Activated CD8-positive, alpha-beta T cell treated with anti-CD3 and anti-CD28 coated beads for 36 hours (primary cell): ENCODE results near the gene F10. TPM values are rescaled to one million over a fixed set of nuclear protein-coding genes. Genes with fewer than 3 reads are reported as not detected.

Experiments
- ATAC-seq: fragments of 200-7000 bp; cut with Tn5 transposase; one replicate; pipeline ENCODE4 v1.10.0; 2021; ENCODE audit warnings: mild to moderate bottlenecking, moderate library complexity
- CTCF ChIA-PET: fragments of 350-600 bp; sonication (Branson Sonifier 250); formaldehyde crosslinking; loops from one replicate; lab custom pipeline; 2021; ENCODE audit warnings: antibody characterized with exemption; lab: Charles Lee
- POLR2A ChIA-PET: fragments of 350-600 bp; sonication (Branson Sonifier 250); formaldehyde crosslinking; loops from one replicate; lab custom pipeline; 2021; ENCODE audit warnings: antibody characterized with exemption; lab: Charles Lee
- DNase-seq: peaks from one replicate; pipeline ENCODE4 v3.0.0-alpha.2; 2020
- H3K27ac Mint-ChIP-seq: one replicate; pipeline ENCODE4 v1.8.0; 2021; ENCODE audit warnings: mild to moderate bottlenecking, mixed read lengths
- H3K27me3 Mint-ChIP-seq: one replicate; pipeline ENCODE4 v1.8.0; 2021; ENCODE audit warnings: mixed read lengths
- H3K36me3 Mint-ChIP-seq: one replicate; pipeline ENCODE4 v1.8.0; 2021; ENCODE audit warnings: low read depth, mixed read lengths
- H3K4me1 Mint-ChIP-seq: one replicate; pipeline ENCODE4 v1.8.0; 2021; ENCODE audit warnings: low read depth, mixed read lengths
- H3K4me3 Mint-ChIP-seq: one replicate; pipeline ENCODE4 v1.8.0; 2021; ENCODE audit warnings: mild to moderate bottlenecking, moderate library complexity, mixed read lengths
- H3K9me3 Mint-ChIP-seq: one replicate; pipeline ENCODE4 v1.8.0; 2021; ENCODE audit warnings: mixed read lengths
- intact Hi-C: fragments of 100-400 bp; cut with micrococcal nuclease; formaldehyde crosslinking; loops from one replicate; pipeline ENCODE4 v1.10.0; 2022
- total RNA-seq, 2 experiments: library from RNA; stranded (reverse); gene quantifications; one replicate each; pipeline ENCODE4 v1.2.3, GENCODE V29; 2021
- TF ChIP-seq, protein P1 (sequence below): fragments of 200-600 bp; IDR thresholded peaks from one replicate; pipeline ENCODE4 v1.8.0; 2022; ENCODE audit warnings: antibody characterized with exemption, mild to moderate bottlenecking

The F10 gene
- total RNA-seq, 2 experiments from 2014 or later = not detected

GRCh38 chr13:113168211-113168610 is 45.6 kb downstream of the F10 start:
- H3K36me3 Mint-ChIP-seq = peaks cover 25% of the 10 kb centered on the region
- CTCF ChIA-PET = no interaction called here
- H3K27ac Mint-ChIP-seq = no peak overlapping the region
- POLR2A ChIA-PET = no interaction called here
- TF ChIP-seq, protein P1, sequence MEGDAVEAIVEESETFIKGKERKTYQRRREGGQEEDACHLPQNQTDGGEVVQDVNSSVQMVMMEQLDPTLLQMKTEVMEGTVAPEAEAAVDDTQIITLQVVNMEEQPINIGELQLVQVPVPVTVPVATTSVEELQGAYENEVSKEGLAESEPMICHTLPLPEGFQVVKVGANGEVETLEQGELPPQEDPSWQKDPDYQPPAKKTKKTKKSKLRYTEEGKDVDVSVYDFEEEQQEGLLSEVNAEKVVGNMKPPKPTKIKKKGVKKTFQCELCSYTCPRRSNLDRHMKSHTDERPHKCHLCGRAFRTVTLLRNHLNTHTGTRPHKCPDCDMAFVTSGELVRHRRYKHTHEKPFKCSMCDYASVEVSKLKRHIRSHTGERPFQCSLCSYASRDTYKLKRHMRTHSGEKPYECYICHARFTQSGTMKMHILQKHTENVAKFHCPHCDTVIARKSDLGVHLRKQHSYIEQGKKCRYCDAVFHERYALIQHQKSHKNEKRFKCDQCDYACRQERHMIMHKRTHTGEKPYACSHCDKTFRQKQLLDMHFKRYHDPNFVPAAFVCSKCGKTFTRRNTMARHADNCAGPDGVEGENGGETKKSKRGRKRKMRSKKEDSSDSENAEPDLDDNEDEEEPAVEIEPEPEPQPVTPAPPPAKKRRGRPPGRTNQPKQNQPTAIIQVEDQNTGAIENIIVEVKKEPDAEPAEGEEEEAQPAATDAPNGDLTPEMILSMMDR = no peak
- peaks cover 21% of the 10 kb centered on the region for H3K4me1 Mint-ChIP-seq
- intact Hi-C loops = no loop called here
- DNase-seq = no peak
- no peaks in the 10 kb centered on the region for H3K27me3 Mint-ChIP-seq
- peaks cover 2% of the 10 kb centered on the region for H3K9me3 Mint-ChIP-seq
- ATAC-seq = no peak
- no peak overlapping the region for H3K4me3 Mint-ChIP-seq

GRCh38 chr13:113169277-113170272 is 47.0 kb downstream of the F10 start:
- intact Hi-C loops = no loop called here
- Mint-ChIP-seq H3K27me3 (no peaks in the 10 kb centered on the region), H3K36me3 (peaks cover 29% of the 10 kb centered on the region), H3K27ac (no peak overlapping the region), H3K4me3 (no peak overlapping the region), H3K9me3 (peaks cover 2% of the 10 kb centered on the region), H3K4me1 (peaks cover 15% of the 10 kb centered on the region)
- ATAC-seq = no peak
- CTCF ChIA-PET = interaction anchor here (1.5 kb wide), 1 partner anchor 226 kb away, joined by 3 read pairs; no protein-coding TSS in a partner anchor
- TF ChIP-seq, protein P1 = no peak
- DNase-seq = no peak
- POLR2A ChIA-PET = no interaction called here

DNA sequence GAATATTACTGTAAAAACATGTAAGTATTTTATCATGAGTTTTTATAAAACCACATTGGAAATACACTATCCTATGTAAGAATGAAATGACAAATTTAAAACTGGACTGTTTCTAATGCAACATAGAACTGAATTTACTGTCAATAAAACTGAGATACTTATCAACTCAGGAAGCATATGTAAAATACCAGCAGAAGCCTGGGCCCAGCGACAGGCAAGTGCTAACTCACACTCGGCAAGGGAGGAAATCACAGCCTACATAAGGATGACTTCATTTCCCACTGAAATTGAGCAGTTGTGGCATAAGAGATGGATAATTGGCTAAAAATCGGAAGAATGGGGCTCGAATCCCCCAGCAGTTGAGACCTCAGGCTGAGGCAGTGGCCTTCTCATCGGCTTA is 47.9 kb downstream of the F10 start:
- Mint-ChIP-seq H3K27ac (no peak overlapping the region), H3K36me3 (peaks cover 35% of the 10 kb centered on the region), H3K4me3 (no peak overlapping the region), H3K4me1 (peaks cover 11% of the 10 kb centered on the region), H3K9me3 (peaks cover 2% of the 10 kb centered on the region), H3K27me3 (no peaks in the 10 kb centered on the region)
- TF ChIP-seq, protein P1 = no peak
- no peak for DNase-seq
- intact Hi-C loops = no loop called here
- ATAC-seq = no peak
- ChIA-PET CTCF (interaction anchor here (1.5 kb wide), 1 partner anchor 227 kb away, joined by 3 read pairs; no protein-coding TSS in a partner anchor), POLR2A (no interaction called here)

DNA sequence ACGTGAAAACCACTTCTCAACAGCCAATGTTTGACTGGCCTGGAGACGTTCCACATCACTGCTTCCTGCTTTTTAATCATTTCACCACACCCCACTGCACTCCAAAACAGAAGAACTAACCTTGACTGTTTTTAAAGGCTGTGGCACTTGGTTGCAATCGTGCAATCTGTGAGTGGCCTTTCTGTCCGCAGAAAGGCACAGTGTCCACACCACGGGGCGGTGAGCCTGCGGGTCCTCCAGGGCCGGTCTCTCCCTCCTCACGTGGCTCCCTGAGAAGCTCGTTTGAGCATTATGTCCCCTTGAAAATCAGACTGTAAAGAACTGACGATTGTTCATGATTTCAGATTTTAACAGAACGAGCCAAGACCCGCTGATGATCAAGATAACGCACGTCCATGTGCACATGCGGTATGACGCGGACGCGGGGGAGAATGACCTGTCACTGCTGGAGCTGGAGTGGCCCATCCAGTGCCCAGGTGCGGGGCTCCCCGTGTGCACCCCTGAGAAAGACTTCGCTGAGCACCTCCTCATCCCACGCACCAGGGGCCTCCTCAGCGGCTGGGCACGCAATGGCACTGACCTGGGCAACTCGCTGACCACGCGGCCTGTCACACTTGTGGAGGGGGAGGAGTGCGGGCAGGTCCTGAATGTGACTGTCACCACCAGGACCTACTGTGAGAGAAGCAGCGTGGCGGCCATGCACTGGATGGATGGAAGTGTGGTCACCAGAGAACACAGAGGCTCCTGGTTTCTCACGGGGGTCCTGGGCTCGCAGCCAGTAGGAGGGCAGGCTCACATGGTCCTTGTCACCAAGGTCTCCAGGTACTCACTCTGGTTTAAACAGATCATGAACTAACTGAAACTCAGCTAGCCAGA is 48.9 kb downstream of the F10 start:
- TF ChIP-seq, protein P1 = no peak
- no peaks in the 10 kb centered on the region for H3K27me3 Mint-ChIP-seq
- H3K4me1 Mint-ChIP-seq = peaks cover 6% of the 10 kb centered on the region
- H3K27ac Mint-ChIP-seq = no peak overlapping the region
- no peak overlapping the region for H3K4me3 Mint-ChIP-seq
- ATAC-seq (no peak), DNase-seq (no peak)
- POLR2A ChIA-PET = no interaction called here
- intact Hi-C loops = no loop called here
- H3K9me3 Mint-ChIP-seq = peaks cover 2% of the 10 kb centered on the region
- peaks cover 45% of the 10 kb centered on the region for H3K36me3 Mint-ChIP-seq
- CTCF ChIA-PET = no interaction called here
